HG02870 (cell line): Measurements from ENCODE around the gene METTL24.
"Not testable (repeated sequence)": the region's sequence is repeated elsewhere in the genome, so short reads cannot be mapped to it uniquely, and the experiment has no call there.

Source experiments
- ATAC-seq: cut with Tn5 transposase; IDR thresholded peaks from one replicate; pipeline ENCODE4 v1.9.1; 2021; ENCODE audit warnings: mild to moderate bottlenecking, moderate library complexity; ENCODE audit not compliant: unreplicated experiment

METTL24 gene

GRCh38 chr6:110318971-110319370, 39.2 kb downstream of the METTL24 start:
- no peak for ATAC-seq

- ATAC-seq = no peak
Measured at GRCh38 chr6:110317646-110318045, 40.5 kb downstream of the METTL24 start.

GRCh38 chr6:110317189-110317588, 41.0 kb downstream of the METTL24 start:
- ATAC-seq = no peak

DNA sequence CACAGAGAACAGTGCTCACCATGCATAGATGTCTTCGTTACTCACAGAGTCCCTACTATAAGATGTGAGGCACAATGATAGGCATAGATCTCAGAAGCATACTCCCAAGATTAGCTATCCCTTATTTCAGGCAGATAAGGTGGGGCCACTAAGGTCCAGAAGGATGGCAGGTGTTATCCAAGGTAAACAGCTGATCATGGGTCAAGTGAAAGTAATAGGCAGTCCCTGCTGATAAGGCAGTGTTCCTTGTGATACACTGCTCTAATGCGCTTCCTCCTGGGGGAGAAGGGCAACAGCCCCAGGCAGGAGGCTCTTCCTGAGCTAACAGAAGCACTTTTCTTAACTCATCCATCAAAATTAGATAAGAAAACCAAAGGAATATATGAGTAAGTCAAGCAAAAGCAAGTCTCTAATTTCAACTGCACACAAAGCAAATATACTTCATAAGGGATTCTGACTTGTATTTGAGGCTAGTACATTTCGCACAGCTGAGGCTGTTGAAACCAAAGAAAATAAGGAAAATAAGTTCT, 42.2 kb downstream of the METTL24 start:
- ATAC-seq = no peak

DNA sequence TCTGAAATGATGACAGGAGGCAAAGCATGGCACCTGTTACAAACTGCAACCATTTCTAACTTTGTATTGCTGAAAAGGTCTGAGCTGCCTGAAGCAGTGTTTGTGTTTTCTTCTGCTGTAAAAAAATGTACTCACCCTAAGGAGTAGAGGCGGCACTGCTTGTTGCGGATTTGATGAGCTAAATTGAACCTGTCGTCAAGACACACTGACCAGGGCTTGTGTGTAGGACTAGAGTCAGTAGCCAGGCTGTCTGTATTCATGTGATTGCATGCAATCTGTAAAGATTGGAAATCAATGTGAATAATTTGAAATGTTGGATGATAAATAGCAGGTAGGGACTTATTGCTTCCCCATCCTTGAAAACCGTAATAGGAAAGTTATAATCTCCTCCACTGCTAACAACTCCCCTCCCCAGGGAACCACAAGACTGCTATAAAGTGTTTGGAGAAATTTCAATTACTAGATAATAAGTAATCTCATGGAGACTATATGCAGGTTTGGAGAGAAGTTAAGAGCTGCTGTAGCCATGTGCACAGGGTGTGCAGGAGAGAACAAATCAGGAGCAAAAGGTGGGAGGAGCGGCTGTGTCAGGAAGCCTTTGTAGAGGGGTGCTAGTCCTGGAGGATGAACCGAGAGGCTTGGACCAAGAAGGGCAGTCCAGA, 42.8 kb downstream of the METTL24 start:
- no peak for ATAC-seq

- no peak for ATAC-seq
Measured at GRCh38 chr6:110310861-110311446, 47.2 kb downstream of the METTL24 start.

DNA sequence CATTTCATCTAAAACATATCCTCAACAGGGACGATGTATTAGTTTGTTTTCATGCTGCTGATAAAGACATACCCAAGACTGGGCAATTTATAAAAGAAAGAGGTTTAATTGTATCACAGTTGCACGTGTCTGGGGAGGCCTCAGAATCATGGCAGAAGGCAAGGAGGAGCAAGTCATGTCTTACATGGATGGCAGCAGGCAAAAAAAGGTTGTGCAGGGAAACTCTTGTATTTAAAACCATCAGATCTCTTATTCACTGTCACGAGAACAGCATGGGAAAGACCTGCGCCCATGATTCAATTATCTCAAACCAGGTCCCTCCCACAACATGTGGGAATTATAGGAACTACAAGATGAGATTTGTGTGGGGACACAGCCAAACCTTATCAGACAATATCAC, 48.7 kb downstream of the METTL24 start:
- ATAC-seq = not testable (repeated sequence)

DNA sequence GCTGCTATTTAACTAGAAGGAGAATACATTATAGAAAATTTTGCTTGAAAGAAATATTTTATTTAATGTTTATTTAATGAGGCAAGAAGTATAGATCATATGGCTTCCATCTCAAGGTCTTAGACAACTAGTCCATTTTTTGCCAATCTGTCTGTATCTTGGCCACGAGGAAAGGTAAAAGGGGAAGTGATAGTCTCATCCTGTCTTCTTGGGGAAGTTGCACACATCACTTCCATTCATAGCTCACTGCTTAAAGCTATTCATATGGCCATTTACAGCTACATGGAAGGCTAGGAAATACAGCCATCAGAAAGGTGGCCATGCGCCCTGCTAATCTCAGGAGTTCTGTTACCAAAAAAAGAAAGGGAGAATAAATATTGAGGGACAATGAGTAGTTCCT, 50.8 kb downstream of the METTL24 start:
- ATAC-seq = no peak

DNA sequence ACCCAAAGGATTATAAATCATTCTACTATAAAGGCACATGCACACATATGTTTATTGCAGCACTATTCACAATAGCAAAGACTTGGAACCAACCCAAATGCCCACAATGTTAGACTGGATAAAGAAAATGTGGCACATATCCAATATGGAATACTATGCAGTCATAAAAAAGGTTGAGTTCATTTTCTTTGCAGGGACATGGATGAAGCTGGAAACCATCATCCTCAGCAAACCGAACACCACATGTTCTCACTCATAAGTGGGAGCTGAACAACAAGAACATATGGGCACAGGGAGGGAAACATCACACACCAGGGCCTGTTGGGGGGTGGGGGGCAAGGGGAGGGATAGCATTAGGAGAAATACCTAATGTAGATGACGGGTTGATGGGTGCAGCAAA, 52.3 kb downstream of the METTL24 start:
- not testable (repeated sequence) for ATAC-seq

GRCh38 chr6:110303692-110304091, 54.5 kb downstream of the METTL24 start:
- not testable (repeated sequence) for ATAC-seq

DNA sequence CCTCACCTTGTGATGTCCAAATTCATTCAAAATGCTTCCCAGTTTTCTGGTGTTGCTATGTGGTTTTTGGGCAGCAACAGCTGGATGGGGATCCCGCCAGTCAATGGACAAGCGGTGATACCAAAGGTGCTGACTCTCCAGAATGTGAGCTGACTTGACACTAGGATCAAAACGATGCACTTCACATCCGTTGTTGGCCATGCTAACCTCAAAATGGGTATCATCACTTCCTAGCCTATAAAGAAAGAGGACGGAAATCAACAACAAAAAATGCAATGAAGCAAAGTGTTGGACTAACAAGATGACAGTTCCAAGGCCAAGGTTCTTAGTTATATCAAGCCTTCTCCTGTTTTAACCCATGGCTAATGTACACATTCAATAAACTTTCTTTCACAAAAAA, 59.2 kb downstream of the METTL24 start:
- ATAC-seq = no peak

- ATAC-seq = no peak
Measured at GRCh38 chr6:110298411-110298810, 59.7 kb downstream of the METTL24 start.

GRCh38 chr6:110296241-110297025, 61.7 kb downstream of the METTL24 start:
- no peak for ATAC-seq

DNA sequence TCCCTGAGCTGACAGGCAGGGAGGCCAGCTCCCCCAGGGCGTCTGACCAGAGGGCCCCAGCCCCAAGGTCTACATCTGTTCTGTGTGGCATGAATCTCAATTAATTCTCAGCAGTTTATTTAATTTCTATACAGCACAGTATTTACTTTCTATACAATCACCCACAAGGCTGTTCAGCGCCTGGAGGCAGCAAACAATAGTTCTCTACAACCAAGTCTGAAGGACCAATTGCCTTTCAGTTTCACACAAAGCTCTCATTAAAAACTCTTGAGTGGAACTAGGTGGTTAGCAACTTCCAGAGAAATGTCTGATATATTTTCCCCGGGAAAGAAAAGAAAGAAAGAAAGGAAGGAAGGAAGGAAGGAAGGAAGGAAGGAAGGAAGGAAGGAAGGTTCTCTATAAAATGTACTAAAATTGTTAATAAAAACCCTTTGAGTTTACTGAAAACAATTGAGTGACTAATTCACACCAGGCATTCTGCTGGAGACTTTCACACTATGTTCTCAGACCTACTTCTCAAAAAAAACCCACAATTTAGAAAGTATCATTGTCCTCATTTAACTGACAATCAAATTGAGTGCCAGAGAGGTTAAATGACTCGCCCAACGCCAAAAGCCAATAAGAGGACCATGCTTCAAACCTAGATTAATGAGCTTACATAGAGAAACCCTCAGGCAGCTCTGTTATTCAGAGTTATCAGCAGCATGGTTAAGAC, 62.5 kb downstream of the METTL24 start:
- no peak for ATAC-seq

GRCh38 chr6:110287462-110288341, 70.4 kb downstream of the METTL24 start:
- no peak for ATAC-seq

GRCh38 chr6:110285306-110286060, 72.7 kb downstream of the METTL24 start:
- ATAC-seq = no peak

DNA sequence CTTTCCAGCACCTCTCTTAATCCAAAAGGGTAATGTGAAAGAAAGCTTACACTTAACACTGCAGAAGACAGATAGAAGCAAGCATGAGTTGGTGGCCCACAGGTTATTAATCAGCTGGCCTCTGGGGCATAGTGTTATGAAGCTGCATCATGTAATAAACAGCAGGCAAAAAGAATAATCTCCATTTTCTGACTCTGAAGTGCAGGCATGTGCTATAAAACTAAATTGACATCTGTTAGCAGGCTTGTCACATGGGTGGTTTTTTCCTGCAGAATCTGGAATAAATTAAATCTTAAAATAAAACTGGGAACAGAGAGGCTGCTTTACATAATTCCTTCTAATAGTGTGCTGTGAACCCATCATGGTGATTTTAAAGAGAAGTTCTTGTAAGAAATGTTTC, 73.3 kb downstream of the METTL24 start:
- no peak for ATAC-seq

DNA sequence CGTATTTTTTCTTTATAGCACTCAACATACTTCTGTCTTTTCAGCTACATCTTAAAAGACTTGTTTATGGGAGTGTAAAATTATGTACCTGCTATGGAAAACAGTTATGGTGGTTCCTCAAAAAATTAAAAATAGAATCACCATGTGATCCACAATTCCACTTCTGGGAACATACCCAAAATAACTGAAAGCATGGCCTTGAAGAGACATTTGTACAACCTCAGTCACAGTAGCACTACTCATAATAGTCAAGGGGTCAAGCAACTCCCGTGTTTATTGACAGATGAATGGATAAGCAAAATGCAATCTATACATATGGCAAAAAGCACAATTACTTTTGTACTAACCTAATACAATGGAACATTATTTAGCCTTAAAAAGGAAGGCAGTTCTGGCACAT, 74.5 kb downstream of the METTL24 start:
- no peak for ATAC-seq

DNA sequence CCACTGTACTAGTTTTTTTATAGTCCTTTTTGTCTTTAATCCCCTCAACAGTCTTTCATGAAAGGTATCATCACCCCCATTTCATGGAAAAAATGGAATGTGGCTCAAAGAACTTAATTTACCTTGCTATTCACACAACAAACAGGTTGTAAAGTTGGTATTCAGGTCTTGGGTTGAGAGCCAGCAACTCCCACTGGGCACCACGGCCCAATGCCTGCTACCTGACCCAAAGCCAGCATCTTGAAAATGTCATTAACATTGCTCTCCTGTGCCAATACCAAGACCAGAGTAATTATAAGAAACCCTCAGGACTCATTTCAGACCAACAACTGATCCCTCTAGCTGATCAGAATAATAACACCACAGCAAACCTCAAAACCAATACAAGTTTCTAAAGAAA, 75.7 kb downstream of the METTL24 start:
- no peak for ATAC-seq
